22Rv1 (cell line): ENCODE measurements around the gene CAMTA1.

ENCODE experiments used
- CTCF ChIP-seq: fragments of 450-650 bp; IDR thresholded peaks from 2 replicates; pipeline ENCODE4 v1.5.1; 2017; ENCODE audit warnings: mild to moderate bottlenecking
- ZFX ChIP-seq: fragments of 450-650 bp; IDR thresholded peaks from 2 replicates; pipeline ENCODE4 v1.6.1; 2017; ENCODE audit warnings: antibody characterized with exemption, borderline replicate concordance

- TF ChIP-seq CTCF (0 out of 2 replicates have a peak, but pooled peaks have one; percentile 11), ZFX (no peak)
These were observed 178.0 kb downstream of the CAMTA1 start for GRCh38 chr1:6962996-6963911.
